Stimulated activated CD4-positive, alpha-beta T cell treated with anti-CD3 and anti-CD28 coated beads, Interleukin-15, amount 100 ng/mL, for 1 hour (primary cell): ENCODE results near the gene CAST.
"Not testable (repeated sequence)": the region's sequence is repeated elsewhere in the genome, so short reads cannot be mapped to it uniquely, and the experiment has no call there.

Source experiments
- DNase-seq, 2 donors: peaks; one replicate each; pipeline ENCODE4 v3.0.0-alpha.2; 2020; ENCODE audit warnings: low read depth in 1 of 2, low spot score in 1 of 2

The CAST gene

DNA sequence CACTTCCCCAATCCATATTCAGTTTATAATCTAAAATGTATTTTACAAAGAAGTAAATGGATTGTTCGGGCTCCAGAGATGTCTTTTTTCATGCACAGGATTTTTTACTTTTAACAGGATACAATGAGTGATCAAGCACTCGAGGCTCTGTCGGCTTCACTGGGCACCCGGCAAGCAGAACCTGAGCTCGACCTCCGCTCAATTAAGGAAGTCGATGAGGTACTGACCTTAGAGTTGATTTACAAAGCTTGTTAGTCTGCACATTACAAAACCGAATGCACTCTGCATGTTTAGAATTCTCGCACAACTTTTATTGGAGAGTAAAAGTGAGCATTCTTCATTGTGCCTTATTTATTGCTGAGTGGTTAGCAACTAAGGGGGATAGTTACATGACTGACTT is 80.4 kb downstream of the CAST start:
- DNase-seq: no peak

DNA sequence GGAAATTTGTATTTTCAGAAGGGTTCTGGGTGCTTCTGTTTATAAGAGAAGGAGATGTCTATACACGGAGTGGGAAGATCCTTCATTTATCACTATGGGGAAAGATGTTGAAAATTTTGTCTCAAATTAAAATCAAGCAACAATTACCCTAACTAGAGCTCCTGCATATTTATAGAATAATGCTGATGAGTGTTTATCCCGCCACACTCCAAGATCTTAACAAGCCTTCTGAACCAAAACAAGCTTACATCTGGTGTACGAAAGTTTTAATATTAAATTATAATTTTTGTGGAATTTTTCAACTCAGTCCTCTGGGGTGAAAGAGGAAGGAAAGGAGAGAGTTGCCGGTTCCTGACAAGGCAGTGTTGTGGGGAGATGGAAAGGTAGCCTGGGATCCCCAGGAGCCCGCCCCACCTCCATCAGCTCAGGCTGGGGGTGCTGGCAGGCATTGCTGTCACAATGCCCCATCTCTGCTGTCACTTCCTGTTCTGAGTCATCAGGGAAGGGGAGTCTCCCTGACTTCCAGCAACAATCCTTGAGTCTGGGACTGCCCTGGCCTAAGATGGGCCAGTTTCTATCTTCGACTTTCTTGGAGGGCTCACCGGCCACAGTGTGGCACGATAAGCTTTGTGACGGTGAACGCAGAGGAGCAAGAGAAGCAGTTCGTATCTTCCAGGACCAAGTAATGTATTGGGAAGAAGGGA is 81.0 kb downstream of the CAST start:
- no peak for DNase-seq

- no peak for DNase-seq
These were observed 81.6 kb downstream of the CAST start for GRCh38 chr5:96743805-96744204.

GRCh38 chr5:96744218-96744617 is 82.0 kb downstream of the CAST start:
- not testable (repeated sequence) for DNase-seq

DNA sequence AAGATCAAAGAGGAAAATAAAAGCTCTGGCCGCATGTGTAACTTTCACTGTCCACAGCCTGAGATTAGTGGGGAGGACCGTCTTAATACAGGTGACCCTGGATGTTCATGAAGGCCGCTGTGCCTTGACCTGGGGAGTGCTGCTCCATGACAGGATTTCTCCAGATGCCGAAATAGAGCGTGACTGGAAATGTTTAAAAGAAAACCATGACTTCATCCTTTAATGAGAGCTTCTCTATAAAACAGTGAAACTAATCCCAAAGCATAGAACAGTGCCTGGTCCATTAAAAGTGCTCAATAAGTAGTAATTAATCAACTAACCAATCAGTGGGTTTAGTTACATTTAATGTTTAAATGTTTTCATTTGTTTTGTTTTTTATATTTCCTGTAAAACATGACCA is 82.8 kb downstream of the CAST start:
- DNase-seq: no peak

DNA sequence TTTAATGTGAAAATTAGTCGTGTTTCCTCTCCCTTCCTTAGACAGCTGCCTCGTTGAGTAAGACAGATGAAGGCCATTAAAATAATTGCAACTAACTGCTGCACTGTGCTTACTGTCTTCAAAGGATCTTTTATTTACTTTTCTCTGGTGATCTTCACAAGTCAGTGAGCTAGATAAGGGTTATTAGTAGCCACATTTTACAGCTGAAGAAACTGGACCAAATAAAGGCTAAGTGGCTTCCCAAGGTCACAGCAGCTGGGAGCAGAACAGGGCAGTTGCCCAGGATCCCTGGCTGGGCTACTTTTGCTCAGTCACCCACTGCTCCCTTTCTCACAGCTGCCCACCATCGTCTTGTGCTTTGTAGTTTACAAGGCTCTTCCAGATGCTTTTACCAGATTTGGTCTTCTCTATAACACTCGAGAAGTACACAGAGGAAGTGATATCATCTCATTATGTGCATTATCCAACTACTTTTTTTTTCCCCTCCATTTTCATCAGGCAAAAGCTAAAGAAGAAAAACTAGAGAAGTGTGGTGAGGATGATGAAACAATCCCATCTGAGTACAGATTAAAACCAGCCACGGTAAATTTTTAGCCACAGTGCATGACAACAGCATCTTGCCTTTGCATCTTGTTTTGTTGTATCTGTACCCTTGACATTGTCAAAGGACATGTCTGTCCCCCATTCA is 83.8 kb downstream of the CAST start:
- DNase-seq: no peak

DNA sequence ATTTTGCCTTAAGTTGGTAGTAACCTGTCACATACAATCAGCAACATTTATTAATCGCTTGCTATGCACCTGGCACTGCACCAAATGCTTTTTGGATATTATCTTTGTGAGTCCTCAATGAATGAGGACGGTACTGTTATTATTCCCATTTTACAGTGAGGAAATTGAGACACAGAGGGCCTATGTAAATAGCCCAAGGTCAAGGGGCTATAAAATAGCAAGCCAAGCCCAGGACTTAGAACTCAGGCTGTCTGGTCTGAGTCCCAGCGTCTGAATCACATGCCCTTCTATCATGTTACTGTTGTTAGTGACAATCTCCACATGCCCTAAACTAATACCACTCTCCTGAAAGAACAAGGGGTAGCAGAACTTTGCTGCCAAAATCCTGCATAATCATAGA is 85.5 kb downstream of the CAST start:
- no peak for DNase-seq

DNA sequence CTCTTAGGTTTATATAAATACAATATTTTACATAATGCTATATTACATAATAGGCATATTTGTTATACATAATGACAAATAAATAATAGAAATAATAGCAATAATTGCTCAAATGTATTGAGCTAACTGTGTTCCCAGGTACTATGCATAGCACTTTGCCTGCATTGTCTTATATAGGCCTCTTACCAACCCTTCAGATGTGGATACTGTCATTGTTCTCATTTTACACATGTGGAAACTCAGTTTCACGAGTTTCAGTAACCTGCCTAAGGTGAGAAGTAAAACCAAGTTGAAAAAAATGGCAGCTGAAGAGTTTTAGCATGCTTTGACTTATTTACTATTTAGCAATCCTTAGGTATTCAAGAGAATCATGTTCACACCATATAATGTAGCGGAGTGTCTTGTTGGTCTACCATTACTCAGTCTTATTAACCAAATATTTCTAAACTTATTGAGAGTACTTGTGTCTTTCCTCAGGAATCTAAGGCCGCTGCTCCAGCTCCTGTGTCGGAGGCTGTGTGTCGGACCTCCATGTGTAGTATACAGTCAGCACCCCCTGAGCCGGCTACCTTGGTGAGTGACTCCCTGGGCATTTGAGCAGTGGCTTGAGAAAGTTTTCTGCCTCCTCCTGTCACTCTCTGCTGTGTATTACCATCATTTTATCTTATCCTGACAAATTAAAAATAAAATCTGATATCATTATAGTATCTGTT is 88.1 kb downstream of the CAST start:
- DNase-seq: no peak

DNA sequence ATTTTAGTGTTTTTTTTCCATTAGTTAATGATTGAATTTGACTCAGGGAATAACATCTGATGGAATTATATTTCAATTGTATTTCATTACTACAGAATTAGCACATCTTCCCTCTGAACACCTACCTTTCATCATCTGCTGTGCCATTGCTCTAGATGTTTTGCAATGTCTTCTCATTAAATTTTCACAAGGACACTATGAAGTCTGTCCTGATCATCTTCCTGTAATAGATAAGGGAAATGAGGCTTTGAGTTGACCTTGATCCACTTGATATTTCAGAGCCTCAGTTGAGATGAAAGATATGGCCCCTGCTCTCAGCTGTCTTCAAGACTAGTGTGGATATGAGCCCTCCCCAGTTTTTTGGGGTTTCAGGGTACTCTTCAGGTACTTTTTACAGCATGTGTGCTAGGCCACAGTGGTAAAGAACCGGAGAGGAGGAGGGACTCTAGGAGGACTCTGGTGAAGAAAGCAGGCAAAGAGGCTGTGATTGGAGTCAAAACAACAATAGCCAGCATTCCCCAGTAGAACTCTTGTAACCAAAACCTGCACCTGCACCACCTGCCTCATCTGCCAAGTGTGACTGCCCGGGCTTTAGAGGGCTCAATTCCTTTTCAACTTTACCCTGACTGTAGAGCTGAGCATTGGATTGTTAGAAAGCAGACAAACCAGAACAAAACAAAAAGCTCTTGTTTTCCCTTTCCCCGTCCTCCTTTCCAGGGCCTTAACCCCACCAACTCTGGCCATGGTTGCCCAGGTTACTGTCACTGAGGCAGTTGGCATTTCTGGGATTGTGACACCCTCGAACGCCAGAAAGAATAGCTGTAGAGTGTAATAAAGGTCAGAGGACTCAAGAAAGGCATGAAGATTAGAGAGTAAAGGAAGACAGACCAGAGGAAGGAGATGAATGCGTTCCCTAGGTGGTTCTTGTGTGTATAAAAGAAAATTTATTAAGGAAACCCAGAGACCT is 89.3 kb downstream of the CAST start:
- no peak for DNase-seq

DNA sequence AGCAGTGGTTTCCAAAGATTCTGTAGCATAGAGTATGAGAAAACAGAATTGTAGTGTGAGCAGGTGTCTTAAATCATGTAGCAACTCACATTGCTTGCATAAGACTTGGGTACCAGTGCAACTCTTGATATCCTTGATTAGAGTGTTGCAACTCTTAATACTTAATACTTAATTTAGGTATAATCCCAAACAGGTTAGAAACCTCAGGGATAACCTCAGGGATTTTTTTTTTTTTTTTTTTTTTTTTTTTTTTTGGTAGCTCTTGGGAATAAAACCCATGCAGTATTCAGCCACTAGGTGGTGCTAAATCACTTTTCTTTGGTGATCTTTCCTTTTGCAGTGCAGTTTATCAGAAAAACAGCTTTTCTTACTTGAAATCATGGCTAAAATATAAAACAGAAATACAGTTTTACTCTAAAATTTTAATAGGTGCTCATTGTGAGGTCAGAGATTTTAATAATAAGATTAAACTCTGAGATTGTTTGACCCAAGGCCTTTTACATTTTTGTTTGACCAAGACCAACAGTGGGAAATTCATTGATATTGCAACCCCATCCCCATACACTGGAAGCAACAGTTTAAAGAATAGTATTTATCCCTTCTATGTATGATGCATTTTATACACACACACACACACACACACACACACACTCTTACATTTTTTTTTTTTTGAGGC is 90.3 kb downstream of the CAST start:
- no peak for DNase-seq

DNA sequence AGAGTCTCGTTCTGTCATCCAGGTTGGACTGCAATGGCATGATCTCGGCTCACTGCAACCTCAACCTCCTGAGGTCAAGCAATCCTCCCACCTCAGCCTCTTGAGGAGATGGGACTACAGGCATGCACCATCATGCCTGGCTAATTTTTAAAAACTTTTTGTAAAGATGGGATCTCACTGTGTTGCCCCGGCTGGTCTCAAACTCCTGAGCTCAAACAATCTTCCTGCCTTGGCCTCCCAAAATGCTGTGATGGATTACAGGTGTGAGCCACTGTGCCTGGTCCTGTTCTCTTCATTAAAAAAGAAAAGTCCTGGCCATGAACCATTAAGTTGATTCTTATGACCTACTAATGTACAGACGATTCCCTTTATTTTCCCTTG is 90.8 kb downstream of the CAST start:
- DNase-seq: no peak

GRCh38 chr5:96753848-96754247 is 91.7 kb downstream of the CAST start:
- DNase-seq: no peak

GRCh38 chr5:96755851-96756250 is 93.7 kb downstream of the CAST start:
- DNase-seq: no peak

DNA sequence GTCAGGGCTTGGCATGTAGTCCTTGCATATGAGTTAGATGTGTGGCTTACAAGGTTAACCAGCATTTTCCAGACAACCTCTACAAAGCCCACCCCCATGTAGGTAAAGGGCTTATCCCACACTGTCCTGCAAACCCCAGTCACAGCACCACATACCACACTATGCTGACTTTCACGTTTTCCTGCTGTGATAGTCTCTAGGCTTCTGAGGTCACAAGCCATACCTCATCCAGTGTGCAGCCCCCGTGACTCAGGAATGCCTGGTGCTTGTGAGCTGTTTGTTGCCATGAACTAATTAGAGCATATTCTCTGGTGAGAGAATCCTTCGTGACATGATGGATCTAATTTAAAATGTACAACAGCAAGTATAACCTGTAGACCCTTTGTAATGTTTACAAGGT is 94.8 kb downstream of the CAST start:
- no peak for DNase-seq

- DNase-seq: no peak
These were observed 96.4 kb downstream of the CAST start for GRCh38 chr5:96758621-96759020.

GRCh38 chr5:96761618-96762017 is 99.4 kb downstream of the CAST start:
- DNase-seq: no peak

- DNase-seq: no peak
These were observed 100.8 kb downstream of the CAST start for GRCh38 chr5:96763026-96763425.

DNA sequence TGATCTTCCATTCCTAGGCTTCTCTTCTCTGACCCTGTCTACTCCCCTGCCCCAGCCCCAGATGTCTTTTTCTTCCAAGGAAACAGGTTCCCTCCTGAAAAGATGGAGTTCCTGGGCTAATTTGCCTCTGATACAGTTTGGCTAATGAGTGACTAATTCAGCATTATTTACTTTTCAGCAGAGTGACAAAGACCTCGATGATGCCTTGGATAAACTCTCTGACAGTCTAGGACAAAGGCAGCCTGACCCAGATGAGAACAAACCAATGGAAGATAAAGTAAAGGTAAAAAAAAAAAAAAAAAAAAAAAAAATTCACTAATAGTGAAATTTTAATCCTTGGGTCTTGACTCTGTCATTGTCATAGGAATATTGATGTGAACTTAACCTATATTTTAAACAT is 102.9 kb downstream of the CAST start:
- DNase-seq: no peak

DNA sequence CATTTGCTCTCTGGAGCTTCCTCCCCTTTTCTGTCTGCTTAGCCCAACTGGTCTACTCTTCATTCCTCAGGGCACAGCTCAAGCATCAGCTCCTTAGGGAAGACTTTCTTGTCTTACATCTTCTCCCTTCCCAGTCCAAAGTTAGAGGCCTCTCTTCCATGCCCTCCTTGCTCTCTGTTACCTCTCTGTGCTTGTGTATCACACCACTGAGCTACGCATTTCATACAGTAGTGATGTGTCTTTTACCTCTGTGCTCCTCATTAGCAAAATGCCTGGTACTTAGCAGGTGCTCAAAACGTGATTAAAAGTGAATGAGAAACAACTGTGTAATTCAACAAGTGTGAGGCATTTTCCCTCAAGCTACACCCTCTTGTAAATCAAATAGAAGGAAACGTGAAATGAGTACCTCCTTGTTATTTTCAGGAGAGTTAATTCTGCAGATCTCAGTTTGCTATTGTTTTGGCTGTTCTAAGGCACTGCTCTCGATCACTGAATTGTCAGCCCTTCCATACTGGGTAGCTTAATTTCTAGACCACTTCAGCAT is 106.6 kb downstream of the CAST start:
- DNase-seq: no peak

GRCh38 chr5:96771395-96771794 is 109.2 kb downstream of the CAST start:
- DNase-seq: no peak
